Spleen (tissue), 11 donors: ENCODE measurements around the gene KATNAL1. TPM values are rescaled to one million over a fixed set of nuclear protein-coding genes. Genes with fewer than 3 reads are reported as not detected.

ENCODE experiments used
- DNase-seq: peaks from one replicate; pipeline ENCODE4 v3.0.0-alpha.2; 2020
- H3K27ac ChIP-seq, 8 donors: fragments of 200-600 bp; sonication (generic) in 7 of 8; 1 replicate in 4 of 8; 2 replicates in 4 of 8; pipeline versions ENCODE4 v1.5.0 to v1.8.0; 2016 to 2021; ENCODE audit warnings: inconsistent platforms in 4 of 8, mild to moderate bottlenecking in 4 of 8, moderate library complexity in 1 of 8
- H3K27me3 ChIP-seq, 7 donors: fragments of 200-600 bp; sonication (generic) in 6 of 7; replicated peaks in 1 of 7; 1 replicate in 4 of 7; 2 replicates in 3 of 7; pipeline versions ENCODE4 v1.5.0 to v1.8.0; 2016 to 2021; ENCODE audit warnings: inconsistent platforms in 3 of 7, mild to moderate bottlenecking in 1 of 7
- H3K36me3 ChIP-seq, 6 donors: fragments of 200-600 bp; sonication (generic) in 5 of 6; 1 replicate in 4 of 6; 2 replicates in 2 of 6; pipeline versions ENCODE4 v1.5.0 to v1.8.0; 2016 to 2021; ENCODE audit warnings: inconsistent platforms in 2 of 6
- H3K4me1 ChIP-seq, 6 donors: fragments of 200-600 bp; sonication (generic) in 5 of 6; 1 replicate in 3 of 6; 2 replicates in 3 of 6; pipeline versions ENCODE4 v1.5.0 to v1.8.0; 2016 to 2021; ENCODE audit warnings: inconsistent platforms in 3 of 6
- H3K4me3 ChIP-seq, 8 donors: fragments of 200-600 bp; sonication (generic) in 7 of 8; 1 replicate in 4 of 8; 2 replicates in 4 of 8; pipeline versions ENCODE4 v1.5.0 to v1.8.0; 2016 to 2021; ENCODE audit warnings: inconsistent platforms in 4 of 8, mild to moderate bottlenecking in 4 of 8, moderate library complexity in 2 of 8
- H3K9me3 ChIP-seq, 8 donors: fragments of 200-600 bp; sonication (generic) in 7 of 8; 1 replicate in 4 of 8; 2 replicates in 4 of 8; pipeline versions ENCODE4 v1.5.0 to v1.8.0; 2016 to 2021; ENCODE audit warnings: inconsistent platforms in 4 of 8
- CTCF ChIP-seq, 11 experiments: fragments of 200-600 bp in 7 of 11; fragments of 450-650 bp in 4 of 11; sonication (generic) in 4 of 11; IDR thresholded peaks in 8 of 11; conservative IDR thresholded peaks in 3 of 11; 1 replicate in 7 of 11; 2 replicates in 4 of 11; pipeline versions ENCODE4 v1.4.0 to v1.8.0; 2016 to 2021; ENCODE audit warnings: antibody characterized with exemption in 11 of 11, inconsistent platforms in 4 of 11, mild to moderate bottlenecking in 1 of 11
- POLR2A ChIP-seq, 3 donors: fragments of 450-650 bp; IDR thresholded peaks; one replicate each; pipeline ENCODE4 v1.5.1; 2017; ENCODE audit warnings: antibody characterized with exemption in 3 of 3, mild to moderate bottlenecking in 1 of 3
- POLR2AphosphoS5 ChIP-seq, 3 donors: sonication (generic); formaldehyde crosslinking; IDR thresholded peaks; one replicate each; pipeline ENCODE4 v1.5.1; 2017; ENCODE audit warnings: antibody characterized with exemption in 3 of 3
- WGBS, 5 donors: extraction: QIAGEN DNeasy Blood & Tissue Kit in 3 of 5; methylation state at CpG; one replicate each; pipeline versions ENCODE4 v1.1.5 to v1.1.7; 2013 to 2018; 5-methylcytosine and 5-hydroxymethylcytosine counted together
- intact Hi-C: fragments of 100-400 bp; cut with DNase I; formaldehyde crosslinking; loops from one replicate; pipeline ENCODE4 v1.15.0; 2023; ENCODE audit warnings: low total_unique reads
- polyA plus RNA-seq, 3 donors: library from polyadenylated mRNA; stranded (reverse); fragments of 200-250 nt; gene quantifications; one replicate each; pipeline ENCODE4 v1.2.1, GENCODE V29; 2013
- total RNA-seq, 7 donors: library from RNA; depleted of rRNA in 3 of 7; stranded (reverse); fragments of >200 nt in 3 of 7; fragmentation: NEBNext Ultra II Directional in 4 of 7; extraction: Animal tissue kit (Norgen Biotek cat#: 25700) in 4 of 7; gene quantifications; one replicate each; pipeline versions ENCODE4 v1.1.0 to v1.2.1, GENCODE V29; 2016 to 2021
- donor health status: healthy with polysubstance abuse.
- donor health status: DM: no; HTN: no; CAD: no; lungs with moderate emphysema.
- donor health status: DM: no; HTN: no; CAD: no.
- donor health status: Bipolar disorder and iron deficiency.
- donor health status: healthy.
- donor health status: DM: no; HTN: no; CAD: no.
- donor health status: DM: yes; HTN: yes; CAD: no.

The KATNAL1 gene
- total and polyA plus RNA-seq, 10 donors: 0.78 to 17.6 (median 9.5) TPM

GRCh38 chr13:30346153-30346788 is 38.9 kb upstream of the KATNAL1 start:
- peak overlapping the region in 1 of 8 donors; percentile 29 for H3K4me3 ChIP-seq
- peaks cover 0 to 4% (median 0%) of the 10 kb centered on the region in 6 donors for H3K36me3 ChIP-seq
- TF ChIP-seq POLR2AphosphoS5 (IDR thresholded peaks at IDR 0.05) (peak in 2 of 3 donors; percentile 72 to 91), POLR2A (IDR thresholded peaks at IDR 0.05) (no peak)

GRCh38 chr13:30345426-30346100 is 38.2 kb upstream of the KATNAL1 start:
- Histone ChIP-seq H3K4me3 (no peak overlapping the region), H3K36me3 (peaks cover 0 to 4% (median 0%) of the 10 kb centered on the region in 6 donors), H3K4me1 (peaks cover 0 to 53% (median 22%) of the 10 kb centered on the region in 6 donors), H3K27ac (peak overlapping the region in 4 of 8 donors; percentile 53 to 75 (median 56)), H3K27me3 (no peaks in the 10 kb centered on the region), H3K9me3 (no peaks in the 10 kb centered on the region)
- peak; percentile 53 for DNase-seq
- intact Hi-C loops: no loop called here
- TF ChIP-seq POLR2A (IDR thresholded peaks at IDR 0.05) (no peak), CTCF (IDR thresholded peaks at IDR 0.05 in 8 of 11, conservative IDR thresholded peaks at IDR 0.05 in 3 of 11) (no peak), POLR2AphosphoS5 (IDR thresholded peaks at IDR 0.05) (no peak)
- 91 to 100% (median 96%) methylated on average over 1 of the region's 1 CpG for whole genome bisulfite sequencing, 5 donors

More at GRCh38 chr13:30346153-30346788, 38.9 kb upstream of the KATNAL1 start:
- peaks cover 0 to 46% (median 21%) of the 10 kb centered on the region in 6 donors for H3K4me1 ChIP-seq
- intact Hi-C loops: no loop called here
- peak; percentile 92 for DNase-seq
- H3K27ac ChIP-seq: peak overlapping the region in 4 of 8 donors; percentile 53 to 75 (median 56)
- WGBS, 5 donors: 47 to 68% (median 60%) methylated on average over 5 of the region's 5 CpGs
- no peaks in the 10 kb centered on the region for H3K9me3 ChIP-seq
- no peaks in the 10 kb centered on the region for H3K27me3 ChIP-seq

- intact Hi-C loops: no loop called here
- Histone ChIP-seq H3K4me1 (peaks cover 0 to 54% (median 23%) of the 10 kb centered on the region in 6 donors), H3K9me3 (no peaks in the 10 kb centered on the region), H3K27me3 (no peaks in the 10 kb centered on the region), H3K4me3 (no peak overlapping the region), H3K36me3 (peaks cover 0 to 4% (median 0%) of the 10 kb centered on the region in 6 donors), H3K27ac (no peak overlapping the region)
- DNase-seq: no peak
- TF ChIP-seq POLR2AphosphoS5 (IDR thresholded peaks at IDR 0.05) (no peak), POLR2A (IDR thresholded peaks at IDR 0.05) (no peak), CTCF (IDR thresholded peaks at IDR 0.05 in 8 of 11, conservative IDR thresholded peaks at IDR 0.05 in 3 of 11) (no peak)
- WGBS, 5 donors: 78 to 89% (median 83%) methylated on average over 9 of the region's 9 CpGs
Observed at GRCh38 chr13:30341815-30342570, 34.6 kb upstream of the KATNAL1 start.

- 64 to 72% (median 67%) methylated on average over 9 to 10 of the region's 10 CpGs for WGBS, 5 donors
- no peaks in the 10 kb centered on the region for H3K27me3 ChIP-seq
- TF ChIP-seq CTCF (IDR thresholded peaks at IDR 0.05 in 8 of 11, conservative IDR thresholded peaks at IDR 0.05 in 3 of 11) (no peak), POLR2A (IDR thresholded peaks at IDR 0.05) (no peak), POLR2AphosphoS5 (IDR thresholded peaks at IDR 0.05) (no peak)
- peaks cover 0 to 4% (median 0%) of the 10 kb centered on the region in 6 donors for H3K36me3 ChIP-seq
- H3K4me1 ChIP-seq: peaks cover 0 to 40% (median 9%) of the 10 kb centered on the region in 6 donors
- no peak overlapping the region for H3K4me3 ChIP-seq
- no peaks in the 10 kb centered on the region for H3K9me3 ChIP-seq
- intact Hi-C loops: no loop called here
- H3K27ac ChIP-seq: peak overlapping the region in 6 of 8 donors; percentile 10 to 44 (median 36)
- DNase-seq: no peak
Observed at GRCh38 chr13:30340331-30341250, 33.2 kb upstream of the KATNAL1 start.
